SK-N-SH (cell line): ENCODE measurements around the gene SYT1.

ENCODE experiments used
- CTCF ChIP-seq: fragments of 200-600 bp; sonication (generic); IDR thresholded peaks from 2 replicates; pipeline ENCODE4 v1.6.1; 2017; ENCODE audit warnings: antibody characterized with exemption, mild to moderate bottlenecking, moderate library complexity
- REST ChIP-seq: IDR thresholded peaks from 2 replicates; pipeline ENCODE4 v1.6.1; 2012; ENCODE audit warnings: mild to moderate bottlenecking, low read depth, low read length, moderate library complexity

- no peak for TF ChIP-seq CTCF
- TF ChIP-seq REST, result no peak
These were observed 444.5 kb downstream of the SYT1 start for GRCh38 chr12:79309039-79309438.
